HG03521 (cell line): ENCODE data around the gene NRCAM.

Experiments used
- ATAC-seq: cut with Tn5 transposase; IDR thresholded peaks from one replicate; pipeline ENCODE4 v1.9.1; 2021; ENCODE audit warnings: mild to moderate bottlenecking, moderate library complexity; ENCODE audit not compliant: unreplicated experiment

Gene NRCAM

GRCh38 chr7:108460964-108461363 is 4.7 kb upstream of the NRCAM start:
- ATAC-seq, result no peak

- ATAC-seq, result no peak
Observed at GRCh38 chr7:108459922-108460551, 3.8 kb upstream of the NRCAM start.

GRCh38 chr7:108457871-108458270 is 1.6 kb upstream of the NRCAM start:
- ATAC-seq, result no peak

- no peak for ATAC-seq
Observed at GRCh38 chr7:108456845-108457540, 757 bp upstream of the NRCAM start.

GRCh38 chr7:108455551-108455997 is 662 bp downstream of the NRCAM start:
- ATAC-seq, result no peak

- no peak for ATAC-seq
Observed at GRCh38 chr7:108454674-108455550, 1.3 kb downstream of the NRCAM start.

GRCh38 chr7:108454317-108454673 is 1.9 kb downstream of the NRCAM start:
- no peak for ATAC-seq

- no peak for ATAC-seq
Observed at GRCh38 chr7:108453320-108453719, 2.9 kb downstream of the NRCAM start.

- no peak for ATAC-seq
Observed at GRCh38 chr7:108452707-108453106, 3.5 kb downstream of the NRCAM start.

GRCh38 chr7:108451296-108451848 is 4.9 kb downstream of the NRCAM start:
- no peak for ATAC-seq

GRCh38 chr7:108450160-108450559 is 6.1 kb downstream of the NRCAM start:
- no peak for ATAC-seq

- ATAC-seq, result no peak
Observed at GRCh38 chr7:108449521-108449920, 6.7 kb downstream of the NRCAM start.

GRCh38 chr7:108448584-108449505 is 7.4 kb downstream of the NRCAM start:
- no peak for ATAC-seq

- ATAC-seq, result no peak
Observed at GRCh38 chr7:108442039-108442568, 14.1 kb downstream of the NRCAM start.

GRCh38 chr7:108441392-108441955 is 14.8 kb downstream of the NRCAM start:
- no peak for ATAC-seq

- no peak for ATAC-seq
Observed at GRCh38 chr7:108440613-108441012, 15.6 kb downstream of the NRCAM start.

- no peak for ATAC-seq
Observed at GRCh38 chr7:108436906-108437305, 19.3 kb downstream of the NRCAM start.

GRCh38 chr7:108434010-108434409 is 22.2 kb downstream of the NRCAM start:
- no peak for ATAC-seq

GRCh38 chr7:108431099-108431498 is 25.1 kb downstream of the NRCAM start:
- ATAC-seq, result no peak

GRCh38 chr7:108430664-108431063 is 25.6 kb downstream of the NRCAM start:
- no peak for ATAC-seq
